GM12872 (cell line): ENCODE measurements around the gene ZW10.

Experiments
- TF ChIP-seq, protein P1 (sequence below): IDR thresholded peaks from 3 replicates; pipeline ENCODE4 v1.5.1; 2011; ENCODE audit warnings: low read depth, mild to moderate bottlenecking, low read length, moderate library complexity; ENCODE audit not compliant: insufficient read depth

The ZW10 gene

DNA sequence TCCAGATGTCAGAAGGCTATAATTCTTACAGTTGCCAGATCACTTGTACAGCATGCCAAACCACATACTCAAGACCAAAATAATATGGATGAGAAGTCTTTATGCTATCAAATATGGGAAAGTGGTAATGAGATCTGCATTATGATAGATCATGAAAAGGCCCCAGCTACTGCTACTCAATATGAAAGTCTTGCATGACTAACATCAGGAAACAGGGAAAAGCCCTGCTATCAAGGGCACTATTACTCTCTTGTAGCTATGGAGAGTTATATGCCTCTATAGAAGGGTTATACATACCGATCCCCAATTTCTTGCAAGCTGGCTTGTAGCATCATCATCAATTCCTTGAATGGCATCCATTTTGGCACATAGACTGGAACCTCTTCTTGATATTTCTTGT, 37.2 kb downstream of the ZW10 start:
- TF ChIP-seq, protein P1, sequence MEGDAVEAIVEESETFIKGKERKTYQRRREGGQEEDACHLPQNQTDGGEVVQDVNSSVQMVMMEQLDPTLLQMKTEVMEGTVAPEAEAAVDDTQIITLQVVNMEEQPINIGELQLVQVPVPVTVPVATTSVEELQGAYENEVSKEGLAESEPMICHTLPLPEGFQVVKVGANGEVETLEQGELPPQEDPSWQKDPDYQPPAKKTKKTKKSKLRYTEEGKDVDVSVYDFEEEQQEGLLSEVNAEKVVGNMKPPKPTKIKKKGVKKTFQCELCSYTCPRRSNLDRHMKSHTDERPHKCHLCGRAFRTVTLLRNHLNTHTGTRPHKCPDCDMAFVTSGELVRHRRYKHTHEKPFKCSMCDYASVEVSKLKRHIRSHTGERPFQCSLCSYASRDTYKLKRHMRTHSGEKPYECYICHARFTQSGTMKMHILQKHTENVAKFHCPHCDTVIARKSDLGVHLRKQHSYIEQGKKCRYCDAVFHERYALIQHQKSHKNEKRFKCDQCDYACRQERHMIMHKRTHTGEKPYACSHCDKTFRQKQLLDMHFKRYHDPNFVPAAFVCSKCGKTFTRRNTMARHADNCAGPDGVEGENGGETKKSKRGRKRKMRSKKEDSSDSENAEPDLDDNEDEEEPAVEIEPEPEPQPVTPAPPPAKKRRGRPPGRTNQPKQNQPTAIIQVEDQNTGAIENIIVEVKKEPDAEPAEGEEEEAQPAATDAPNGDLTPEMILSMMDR, result no peak

DNA sequence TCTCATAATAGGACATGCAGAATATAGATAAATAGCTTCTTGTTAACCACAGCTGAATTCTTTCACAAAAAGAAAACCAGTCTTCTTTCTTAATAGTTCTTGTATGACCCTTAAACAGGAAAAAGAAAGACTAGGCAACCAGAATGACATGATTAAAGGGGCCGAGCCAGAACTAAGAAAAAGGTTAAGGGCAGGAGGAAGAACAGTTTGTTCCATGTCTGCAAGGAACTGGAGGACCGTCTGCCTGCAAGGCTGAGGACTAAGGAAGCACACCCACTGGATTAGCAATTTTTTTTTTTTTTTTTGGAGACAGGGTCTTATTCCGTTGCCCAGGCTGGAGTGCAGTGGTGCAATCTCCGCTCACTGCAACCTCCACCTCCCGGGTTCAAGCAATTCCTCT, 41.4 kb downstream of the ZW10 start:
- TF ChIP-seq, protein P1, result no peak

DNA sequence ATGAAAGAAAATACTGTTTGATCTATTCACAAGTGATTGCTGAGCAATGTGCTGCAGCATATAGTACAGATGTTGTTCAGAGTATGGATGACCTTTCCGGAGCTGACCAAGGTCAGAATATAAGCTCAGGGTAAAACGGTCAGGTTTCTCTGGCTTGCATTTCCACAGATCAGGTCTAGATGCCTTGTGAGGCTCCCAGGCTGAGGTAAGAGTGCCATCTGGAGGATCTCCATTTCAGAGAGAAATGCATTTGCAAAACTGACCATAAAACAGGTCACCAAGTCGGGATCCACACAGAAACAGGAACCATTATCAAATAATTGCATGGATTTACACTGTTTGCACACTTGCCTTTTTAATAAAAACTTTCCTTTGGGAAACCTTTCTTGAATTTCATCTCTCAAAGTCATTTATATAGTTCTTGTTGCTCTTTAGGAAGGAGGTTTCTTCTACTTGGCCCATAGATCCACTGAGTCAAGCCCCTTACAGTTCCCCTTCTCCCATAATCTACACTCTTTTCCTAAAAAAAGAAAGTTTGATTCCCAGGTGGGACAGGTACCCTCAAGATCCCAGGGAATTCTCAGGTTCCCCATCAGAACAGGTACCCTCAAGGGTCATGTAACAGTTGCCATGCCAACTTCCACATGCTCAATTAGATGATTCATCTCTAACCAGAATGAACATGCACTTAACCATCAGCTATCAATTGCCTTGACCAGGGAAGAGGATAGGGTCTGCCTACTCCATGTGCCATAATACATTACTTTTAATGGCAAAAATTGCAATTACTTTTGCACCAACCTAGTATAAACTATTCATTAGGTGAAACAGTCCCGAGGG, 42.4 kb downstream of the ZW10 start:
- TF ChIP-seq, protein P1, result peak; percentile 37; the same call in 2 of the 3 replicates

DNA sequence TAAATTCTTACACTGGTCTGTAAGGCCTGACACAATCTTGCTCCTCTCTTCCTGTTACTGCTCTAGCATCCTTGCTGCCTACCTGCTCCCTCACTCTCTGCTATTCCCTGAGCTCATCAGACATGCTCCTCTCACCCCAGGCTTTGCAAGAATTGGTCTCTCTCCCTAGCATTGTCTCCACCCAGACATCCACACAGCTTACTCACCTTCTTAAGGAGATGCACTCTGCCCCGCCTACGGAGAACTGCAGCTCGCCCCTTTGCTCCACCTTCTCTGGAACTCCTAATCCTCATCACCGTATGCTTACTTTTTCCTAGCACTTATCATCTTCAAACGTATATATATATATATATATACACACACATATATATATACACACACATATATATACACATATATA, 44.0 kb downstream of the ZW10 start:
- TF ChIP-seq, protein P1, result no peak

DNA sequence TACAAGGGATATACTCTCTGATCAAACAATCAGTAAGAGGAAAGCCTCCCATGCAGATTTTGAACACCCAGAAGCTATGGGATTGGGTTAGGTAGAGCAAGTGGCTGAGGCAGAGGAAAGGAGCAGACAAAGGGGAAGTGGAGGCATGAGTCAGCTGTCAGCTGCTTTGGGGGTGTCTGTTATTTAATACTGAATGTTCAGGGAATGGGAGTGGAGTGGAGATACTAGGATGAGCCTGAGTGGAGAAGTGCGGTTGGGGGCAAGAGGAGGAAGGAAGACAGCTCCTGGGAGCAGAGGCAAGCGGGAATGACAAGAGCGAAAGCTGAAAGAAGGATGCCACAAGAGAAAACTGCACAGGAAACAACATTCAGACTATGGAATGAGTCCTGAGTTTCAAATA, 44.7 kb downstream of the ZW10 start:
- TF ChIP-seq, protein P1, result no peak

DNA sequence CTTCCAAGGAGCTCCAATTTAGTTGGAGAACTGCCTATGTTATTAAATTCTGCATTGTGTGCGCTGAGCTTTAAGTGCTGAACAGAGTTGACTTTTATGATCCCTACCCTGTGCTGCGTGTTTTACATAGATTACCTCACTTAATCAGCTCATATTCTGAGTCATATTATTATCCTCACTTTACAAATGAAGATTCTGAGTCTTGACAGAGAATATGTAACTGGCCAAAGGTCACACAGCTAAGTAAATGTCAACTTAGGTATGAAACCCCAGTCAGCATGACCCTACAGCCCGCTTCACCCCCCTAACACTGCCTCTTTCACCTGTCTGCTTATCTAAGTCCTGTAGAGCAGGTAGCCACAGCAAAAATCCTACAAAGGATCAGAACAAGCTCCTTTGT, 47.6 kb downstream of the ZW10 start:
- TF ChIP-seq, protein P1, result no peak

DNA sequence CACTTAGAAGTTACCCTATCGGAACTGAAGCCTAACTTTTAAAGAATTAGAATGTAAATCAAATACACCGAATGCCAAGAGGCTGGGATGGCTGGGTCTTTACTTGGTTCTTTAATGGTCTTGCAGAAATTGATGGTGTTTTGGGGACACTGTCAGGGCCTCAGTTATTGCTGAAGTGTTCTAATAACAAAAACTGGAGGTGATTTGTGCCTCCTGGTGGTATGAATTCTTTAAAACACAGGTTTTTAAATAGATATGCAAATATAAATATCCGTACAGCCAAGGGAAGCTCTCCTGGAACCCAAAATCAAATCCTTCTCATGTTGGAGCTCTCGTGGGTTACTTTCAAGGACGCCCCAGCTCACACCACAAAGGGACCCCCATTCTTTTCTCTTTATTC, 48.1 kb downstream of the ZW10 start:
- TF ChIP-seq, protein P1, result no peak
